ENCODE measurements around the gene MILR1.
"Not testable (repeated sequence)": the region's sequence is repeated elsewhere in the genome, so short reads cannot be mapped to it uniquely, and the experiment has no call there.

MILR1 gene

DNA sequence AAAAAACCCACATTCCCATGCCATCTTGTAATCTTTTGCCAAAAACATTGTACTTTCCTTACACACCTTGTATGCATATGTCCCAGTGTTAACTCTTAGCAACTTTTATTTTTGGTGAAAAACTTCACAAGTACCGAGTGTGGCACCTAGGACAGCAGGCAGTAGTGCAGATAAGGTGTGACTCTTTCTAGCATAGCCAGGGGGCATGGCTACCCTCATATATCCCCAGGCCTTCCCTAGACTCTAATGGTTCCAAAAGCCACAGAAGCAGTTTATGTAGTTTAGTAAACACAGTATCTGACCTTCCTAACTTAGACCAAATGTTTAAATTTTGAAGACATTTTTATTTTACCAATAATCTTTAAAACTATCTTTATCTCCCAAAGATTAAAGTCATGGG is 20.5 kb upstream of the MILR1 start:
- no peak for TF ChIP-seq CTCF (IDR thresholded peaks at IDR 0.05; ENCODE audit: low read depth, low read length)
- DNase-seq (ENCODE audit: extremely low read depth, low read depth): no peak

- DNase-seq (ENCODE audit: extremely low read depth, low read depth): not testable (repeated sequence)
These were observed 18.9 kb upstream of the MILR1 start for GRCh38 chr17:64430036-64430435.

GRCh38 chr17:64431534-64431933 is 17.4 kb upstream of the MILR1 start:
- no peak for TF ChIP-seq CTCF (IDR thresholded peaks at IDR 0.05; ENCODE audit: low read depth, low read length)
- DNase-seq (ENCODE audit: extremely low read depth, low read depth): no peak

- no peak for TF ChIP-seq CTCF (IDR thresholded peaks at IDR 0.05; ENCODE audit: low read depth, low read length)
- DNase-seq (ENCODE audit: extremely low read depth, low read depth): no peak
These were observed 10.9 kb upstream of the MILR1 start for GRCh38 chr17:64437944-64438525.

DNA sequence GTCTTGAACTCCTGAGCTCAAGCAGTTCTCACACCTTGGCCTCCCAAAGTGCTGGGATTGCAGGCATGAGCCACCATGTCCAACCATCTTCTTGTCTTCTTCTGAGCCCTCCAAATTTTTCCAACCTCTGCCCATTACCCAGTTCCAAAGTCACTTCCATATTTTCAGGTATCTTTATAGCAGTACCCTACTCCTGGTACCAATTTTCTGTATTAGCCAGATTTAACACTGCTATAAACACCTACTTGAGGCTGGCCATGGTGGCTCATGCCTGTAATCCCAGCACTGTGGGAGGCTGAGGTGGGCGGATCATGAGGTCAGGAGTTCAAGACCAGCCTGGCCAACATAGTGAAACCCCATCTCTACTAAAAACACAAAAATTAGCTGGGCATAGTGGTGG is 9.4 kb upstream of the MILR1 start:
- DNase-seq (ENCODE audit: extremely low read depth, low read depth): not testable (repeated sequence)

GRCh38 chr17:64439956-64440355 is 9.0 kb upstream of the MILR1 start:
- no peak for DNase-seq (ENCODE audit: extremely low read depth, low read depth)
- TF ChIP-seq CTCF (IDR thresholded peaks at IDR 0.05; ENCODE audit: low read depth, low read length): no peak

DNA sequence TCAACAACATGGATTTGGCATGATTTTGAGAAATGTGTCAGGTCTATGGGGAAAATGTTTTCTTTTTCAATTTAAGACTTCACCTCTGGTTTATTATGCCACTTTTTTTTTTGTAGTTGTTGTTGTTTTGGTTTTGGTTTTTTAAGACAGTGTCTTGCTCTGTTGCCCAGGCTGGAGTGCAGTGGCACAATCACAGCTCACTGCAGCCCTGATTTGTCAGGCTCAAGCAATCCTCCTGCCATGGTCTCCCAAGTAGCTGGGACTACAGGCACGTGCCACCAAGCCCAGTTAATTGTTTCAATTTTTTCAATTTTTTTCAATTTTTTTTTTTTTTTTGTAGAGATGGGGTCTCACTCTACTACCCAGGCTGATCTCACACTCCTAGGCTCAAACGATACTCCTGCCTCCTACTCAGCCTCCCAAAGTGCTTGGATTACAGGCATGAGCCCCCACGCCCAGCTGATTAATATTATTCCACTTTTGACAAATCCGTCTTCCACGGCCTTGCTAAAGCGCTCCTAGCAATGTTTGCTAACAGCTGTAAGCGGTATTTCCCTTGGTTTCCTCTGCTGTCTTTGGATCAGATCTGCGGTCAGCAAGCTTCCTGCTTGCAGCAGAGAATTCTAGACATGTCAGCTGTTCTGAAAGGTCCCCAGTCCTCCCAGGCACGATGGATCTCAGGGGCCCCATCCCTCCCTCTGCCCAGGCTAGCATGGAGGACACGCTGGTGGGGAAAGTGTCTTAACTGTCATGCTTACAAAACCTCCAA is 7.0 kb upstream of the MILR1 start:
- DNase-seq (ENCODE audit: extremely low read depth, low read depth): no peak
- no peak for TF ChIP-seq CTCF (IDR thresholded peaks at IDR 0.05; ENCODE audit: low read depth, low read length)

DNA sequence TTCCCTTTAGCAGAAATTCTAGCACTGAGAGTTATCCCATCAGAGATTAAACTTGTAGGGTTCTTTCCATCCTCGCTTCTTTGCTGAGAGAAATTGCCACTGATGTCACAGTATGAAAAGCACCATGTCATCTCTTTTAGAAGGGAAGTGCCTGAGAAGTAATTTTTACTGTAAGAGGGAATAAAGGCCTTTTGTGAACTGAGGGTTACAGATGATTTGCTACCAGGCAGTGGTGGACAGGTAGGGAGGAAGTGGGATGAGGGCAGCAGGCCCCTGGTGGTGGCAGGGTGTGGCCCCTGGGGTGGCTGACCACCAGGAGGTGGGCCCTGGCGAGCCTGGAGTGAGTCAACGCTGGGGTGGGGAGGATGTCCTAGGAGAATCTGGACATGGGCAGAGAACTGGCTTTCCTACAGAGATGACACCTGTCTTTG is 6.4 kb upstream of the MILR1 start:
- no peak for TF ChIP-seq CTCF (IDR thresholded peaks at IDR 0.05; ENCODE audit: low read depth, low read length)
- no peak for DNase-seq (ENCODE audit: extremely low read depth, low read depth)

Measured in AG09319 (cell line).